BE2C (cell line): ENCODE measurements around the gene MCCC2.

ENCODE experiments used
- DNase-seq: peaks from one replicate; pipeline ENCODE4 v3.0.0-alpha.2; 2020
- H3K27me3 ChIP-seq: fragments of 250-450 bp; sonication (Bioruptor Pico); 2 replicates; pipeline ENCODE4 v1.5.1; 2020; ENCODE audit warnings: mild to moderate bottlenecking
- H3K36me3 ChIP-seq: fragments of 250-450 bp; sonication (Bioruptor Pico); 2 replicates; pipeline ENCODE4 v1.5.1; 2020; ENCODE audit warnings: mild to moderate bottlenecking
- H3K4me1 ChIP-seq: fragments of 250-450 bp; sonication (Bioruptor Pico); 2 replicates; pipeline ENCODE4 v1.5.1; 2020
- H3K4me3 ChIP-seq: 2 replicates; pipeline ENCODE4 v1.5.1; 2011; ENCODE audit warnings: low read depth, low read length
- H3K9me3 ChIP-seq: fragments of 250-450 bp; sonication (Bioruptor Pico); 2 replicates; pipeline ENCODE4 v1.5.1; 2020
- CTCF ChIP-seq: IDR thresholded peaks from 2 replicates; pipeline ENCODE4 v1.5.1; 2012; ENCODE audit warnings: mild to moderate bottlenecking, low read depth, low read length

Gene MCCC2

GRCh38 chr5:71677977-71678376 is 90.8 kb downstream of the MCCC2 start:
- no peaks in the 10 kb centered on the region for H3K9me3 ChIP-seq

GRCh38 chr5:71679714-71680113 is 92.6 kb downstream of the MCCC2 start:
- Histone ChIP-seq H3K9me3 (no peaks in the 10 kb centered on the region), H3K4me3 (no peak overlapping the region), H3K4me1 (no peaks in the 10 kb centered on the region; the same call in 1 of the 2 replicates), H3K27me3 (no peaks in the 10 kb centered on the region), H3K36me3 (no peaks in the 10 kb centered on the region)
- no peak for TF ChIP-seq CTCF
- DNase-seq, result no peak

More at GRCh38 chr5:71677977-71678376, 90.8 kb downstream of the MCCC2 start:
- Histone ChIP-seq H3K4me1 (no peaks in the 10 kb centered on the region; the same call in 1 of the 2 replicates), H3K4me3 (no peak overlapping the region), H3K36me3 (no peaks in the 10 kb centered on the region), H3K27me3 (no peaks in the 10 kb centered on the region)
- no peak for TF ChIP-seq CTCF
- DNase-seq, result no peak

GRCh38 chr5:71680510-71680909 is 93.4 kb downstream of the MCCC2 start:
- DNase-seq, result no peak
- H3K4me3 ChIP-seq, result no peak overlapping the region
- H3K4me1 ChIP-seq, result no peaks in the 10 kb centered on the region; the same call in 1 of the 2 replicates
- TF ChIP-seq CTCF, result no peak
- no peaks in the 10 kb centered on the region for H3K27me3 ChIP-seq
- no peaks in the 10 kb centered on the region for H3K9me3 ChIP-seq
- no peaks in the 10 kb centered on the region for H3K36me3 ChIP-seq

- no peak for DNase-seq
- Histone ChIP-seq H3K27me3 (no peaks in the 10 kb centered on the region), H3K36me3 (no peaks in the 10 kb centered on the region), H3K4me1 (no peaks in the 10 kb centered on the region; the same call in 1 of the 2 replicates), H3K4me3 (no peak overlapping the region), H3K9me3 (no peaks in the 10 kb centered on the region)
- no peak for TF ChIP-seq CTCF
Observed at GRCh38 chr5:71681296-71681695, 94.2 kb downstream of the MCCC2 start.

- Histone ChIP-seq H3K9me3 (no peaks in the 10 kb centered on the region), H3K4me1 (no peaks in the 10 kb centered on the region; the same call in 1 of the 2 replicates), H3K36me3 (no peaks in the 10 kb centered on the region), H3K27me3 (no peaks in the 10 kb centered on the region), H3K4me3 (no peak overlapping the region)
- DNase-seq, result no peak
- TF ChIP-seq CTCF, result no peak
Observed at GRCh38 chr5:71684309-71684708, 97.2 kb downstream of the MCCC2 start.

- Histone ChIP-seq H3K4me3 (peak overlapping the region; percentile 42), H3K27me3 (no peaks in the 10 kb centered on the region), H3K4me1 (no peaks in the 10 kb centered on the region), H3K9me3 (no peaks in the 10 kb centered on the region), H3K36me3 (no peaks in the 10 kb centered on the region)
- peak; percentile 73 for DNase-seq
- no peak for TF ChIP-seq CTCF
Observed at GRCh38 chr5:71693828-71694427, 106.8 kb downstream of the MCCC2 start.
